Measurements from ENCODE around the gene TMX2.

Gene TMX2

DNA sequence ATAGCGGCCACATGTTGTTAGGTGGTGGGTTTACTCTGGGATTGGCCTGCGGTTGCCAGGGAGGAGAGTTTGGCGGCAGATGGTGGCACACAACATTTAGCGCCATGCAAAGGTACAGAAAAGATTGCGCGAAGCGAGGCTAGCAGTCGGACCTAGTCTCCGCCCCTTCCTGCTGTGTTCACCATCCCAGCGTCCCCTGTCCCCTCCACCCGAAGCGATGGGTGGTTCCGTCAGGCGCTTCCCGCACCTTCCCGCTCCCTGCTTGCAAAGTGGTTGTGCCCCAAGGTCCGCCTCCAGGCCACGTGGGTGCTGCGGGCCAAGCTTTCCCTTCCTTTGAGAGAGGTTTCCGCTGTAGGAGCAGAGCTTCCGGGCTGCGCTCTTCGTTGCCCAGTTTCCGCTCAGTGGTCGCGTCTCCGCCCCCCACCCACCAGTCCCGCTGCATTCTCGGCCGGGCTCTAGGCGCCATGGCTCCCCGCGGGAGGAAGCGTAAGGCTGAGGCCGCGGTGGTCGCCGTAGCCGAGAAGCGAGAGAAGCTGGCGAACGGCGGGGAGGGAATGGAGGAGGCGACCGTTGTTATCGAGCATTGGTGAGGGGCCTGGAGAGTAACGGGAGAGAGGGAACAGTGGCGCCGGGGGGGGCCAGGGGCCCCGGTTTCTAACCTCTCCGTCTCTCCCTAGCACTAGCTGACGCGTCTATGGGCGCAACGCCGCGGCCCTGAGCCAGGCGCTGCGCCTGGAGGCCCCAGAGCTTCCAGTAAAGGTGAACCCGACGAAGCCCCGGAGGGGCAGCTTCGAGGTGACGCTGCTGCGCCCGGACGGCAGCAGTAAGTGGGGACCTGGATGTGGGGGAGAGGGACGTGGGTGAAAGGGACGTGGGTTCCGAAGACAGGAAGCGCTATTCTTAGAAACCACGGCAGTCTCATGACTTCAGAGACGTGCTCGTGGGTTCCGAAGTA lies 29.0 kb downstream of the TMX2 start, which contains the start of gene SELENOH:
Gene SELENOH (plus strand): TSS at position 360 of the 955 bp plus-strand sequence. CDS start 105 bp downstream, at position 465.
- TF ChIP-seq, protein P1, sequence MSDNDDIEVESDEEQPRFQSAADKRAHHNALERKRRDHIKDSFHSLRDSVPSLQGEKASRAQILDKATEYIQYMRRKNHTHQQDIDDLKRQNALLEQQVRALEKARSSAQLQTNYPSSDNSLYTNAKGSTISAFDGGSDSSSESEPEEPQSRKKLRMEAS (IDR thresholded peaks at IDR 0.05), result peak; percentile 98
- TF ChIP-seq RAD21 (IDR thresholded peaks at IDR 0.05; ENCODE audit: low read depth) (no peak), TEAD4 (IDR thresholded peaks at IDR 0.05) (peak; percentile 54), EGR1 (IDR thresholded peaks at IDR 0.05) (peak; percentile 51), CREB1 (IDR thresholded peaks at IDR 0.05; ENCODE audit: low read depth) (no peak), NFIC (IDR thresholded peaks at IDR 0.05) (peak; percentile 21; the same call in 1 of the 2 replicates), TAF1 (IDR thresholded peaks at IDR 0.05; ENCODE audit: low read depth) (peak; percentile 79), FOXM1 (IDR thresholded peaks at IDR 0.05; ENCODE audit: borderline replicate concordance, low read depth) (no peak), YY1 (IDR thresholded peaks at IDR 0.05; ENCODE audit: low read depth) (peak; percentile 72; the same call in 1 of the 2 replicates), CEBPB (IDR thresholded peaks at IDR 0.05) (0 out of 2 replicates have a peak, but pooled peaks have one; percentile 34), EP300 (IDR thresholded peaks at IDR 0.05; ENCODE audit: borderline replicate concordance) (peak; percentile 43; the same call in 1 of the 2 replicates), ZBTB7A (IDR thresholded peaks at IDR 0.05; ENCODE audit: low read depth) (peak; percentile 65; the same call in 1 of the 2 replicates), TCF12 (IDR thresholded peaks at IDR 0.05; ENCODE audit: low read depth) (peak; percentile 82)
- TF ChIP-seq, protein P2, sequence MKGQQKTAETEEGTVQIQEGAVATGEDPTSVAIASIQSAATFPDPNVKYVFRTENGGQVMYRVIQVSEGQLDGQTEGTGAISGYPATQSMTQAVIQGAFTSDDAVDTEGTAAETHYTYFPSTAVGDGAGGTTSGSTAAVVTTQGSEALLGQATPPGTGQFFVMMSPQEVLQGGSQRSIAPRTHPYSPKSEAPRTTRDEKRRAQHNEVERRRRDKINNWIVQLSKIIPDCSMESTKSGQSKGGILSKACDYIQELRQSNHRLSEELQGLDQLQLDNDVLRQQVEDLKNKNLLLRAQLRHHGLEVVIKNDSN (IDR thresholded peaks at IDR 0.05), result peak; percentile 96
- TF ChIP-seq, protein P3, sequence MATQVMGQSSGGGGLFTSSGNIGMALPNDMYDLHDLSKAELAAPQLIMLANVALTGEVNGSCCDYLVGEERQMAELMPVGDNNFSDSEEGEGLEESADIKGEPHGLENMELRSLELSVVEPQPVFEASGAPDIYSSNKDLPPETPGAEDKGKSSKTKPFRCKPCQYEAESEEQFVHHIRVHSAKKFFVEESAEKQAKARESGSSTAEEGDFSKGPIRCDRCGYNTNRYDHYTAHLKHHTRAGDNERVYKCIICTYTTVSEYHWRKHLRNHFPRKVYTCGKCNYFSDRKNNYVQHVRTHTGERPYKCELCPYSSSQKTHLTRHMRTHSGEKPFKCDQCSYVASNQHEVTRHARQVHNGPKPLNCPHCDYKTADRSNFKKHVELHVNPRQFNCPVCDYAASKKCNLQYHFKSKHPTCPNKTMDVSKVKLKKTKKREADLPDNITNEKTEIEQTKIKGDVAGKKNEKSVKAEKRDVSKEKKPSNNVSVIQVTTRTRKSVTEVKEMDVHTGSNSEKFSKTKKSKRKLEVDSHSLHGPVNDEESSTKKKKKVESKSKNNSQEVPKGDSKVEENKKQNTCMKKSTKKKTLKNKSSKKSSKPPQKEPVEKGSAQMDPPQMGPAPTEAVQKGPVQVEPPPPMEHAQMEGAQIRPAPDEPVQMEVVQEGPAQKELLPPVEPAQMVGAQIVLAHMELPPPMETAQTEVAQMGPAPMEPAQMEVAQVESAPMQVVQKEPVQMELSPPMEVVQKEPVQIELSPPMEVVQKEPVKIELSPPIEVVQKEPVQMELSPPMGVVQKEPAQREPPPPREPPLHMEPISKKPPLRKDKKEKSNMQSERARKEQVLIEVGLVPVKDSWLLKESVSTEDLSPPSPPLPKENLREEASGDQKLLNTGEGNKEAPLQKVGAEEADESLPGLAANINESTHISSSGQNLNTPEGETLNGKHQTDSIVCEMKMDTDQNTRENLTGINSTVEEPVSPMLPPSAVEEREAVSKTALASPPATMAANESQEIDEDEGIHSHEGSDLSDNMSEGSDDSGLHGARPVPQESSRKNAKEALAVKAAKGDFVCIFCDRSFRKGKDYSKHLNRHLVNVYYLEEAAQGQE (IDR thresholded peaks at IDR 0.05; ENCODE audit: low read depth), result no peak

DNA sequence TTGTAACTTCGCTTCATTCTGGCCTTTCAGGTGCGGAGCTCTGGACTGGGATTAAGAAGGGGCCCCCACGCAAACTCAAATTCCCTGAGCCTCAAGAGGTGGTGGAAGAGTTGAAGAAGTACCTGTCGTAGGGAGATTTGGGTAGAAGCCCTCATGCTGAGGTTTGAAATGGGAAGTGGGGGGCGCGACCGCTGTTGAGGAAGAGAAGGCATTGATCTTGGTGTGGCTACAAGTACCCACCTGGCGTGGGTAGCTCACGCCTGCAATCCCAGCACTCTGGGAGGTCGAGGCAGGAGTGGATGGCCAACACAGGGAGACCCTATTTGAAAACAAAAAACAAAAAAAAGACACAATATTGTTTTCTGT lies 29.7 kb downstream of the TMX2 start:
- TF ChIP-seq TCF12 (IDR thresholded peaks at IDR 0.05; ENCODE audit: low read depth), result no peak
- no peak for TF ChIP-seq RAD21 (IDR thresholded peaks at IDR 0.05; ENCODE audit: low read depth)
- TF ChIP-seq TEAD4 (IDR thresholded peaks at IDR 0.05), result no peak
- TF ChIP-seq, protein P3 (IDR thresholded peaks at IDR 0.05; ENCODE audit: low read depth), result no peak
- TF ChIP-seq TAF1 (IDR thresholded peaks at IDR 0.05; ENCODE audit: low read depth), result no peak
- TF ChIP-seq, protein P1 (IDR thresholded peaks at IDR 0.05), result no peak

DNA sequence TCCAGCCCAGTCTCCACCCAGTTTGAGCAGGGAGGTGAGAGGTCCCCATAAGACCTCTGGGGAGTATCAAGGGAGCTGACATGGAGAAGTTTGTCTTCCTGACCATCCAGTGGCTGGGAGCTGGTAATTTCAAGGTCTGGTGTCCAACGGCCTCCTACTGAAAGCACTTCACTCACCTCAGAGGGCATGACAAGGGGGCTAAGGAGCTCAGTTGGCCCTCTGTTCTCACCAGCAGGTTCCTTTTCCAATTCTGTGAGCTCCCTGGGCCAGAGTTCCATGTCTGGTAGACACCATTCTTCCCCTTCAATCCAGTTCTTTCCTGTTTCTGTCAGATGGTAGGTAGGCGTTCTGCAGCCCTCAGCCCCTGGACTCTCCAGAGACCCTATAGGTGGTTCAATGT lies 32.0 kb downstream of the TMX2 start:
- TF ChIP-seq, protein P2 (IDR thresholded peaks at IDR 0.05), result no peak
- TF ChIP-seq NFIC (IDR thresholded peaks at IDR 0.05) (no peak), RAD21 (IDR thresholded peaks at IDR 0.05; ENCODE audit: low read depth) (no peak), TCF12 (IDR thresholded peaks at IDR 0.05; ENCODE audit: low read depth) (no peak), EP300 (IDR thresholded peaks at IDR 0.05; ENCODE audit: borderline replicate concordance) (no peak), TEAD4 (IDR thresholded peaks at IDR 0.05) (no peak), YY1 (IDR thresholded peaks at IDR 0.05; ENCODE audit: low read depth) (no peak), CREB1 (IDR thresholded peaks at IDR 0.05; ENCODE audit: low read depth) (no peak), EGR1 (IDR thresholded peaks at IDR 0.05) (no peak), ZBTB7A (IDR thresholded peaks at IDR 0.05; ENCODE audit: low read depth) (no peak), TAF1 (IDR thresholded peaks at IDR 0.05; ENCODE audit: low read depth) (no peak)
- TF ChIP-seq, protein P3 (IDR thresholded peaks at IDR 0.05; ENCODE audit: low read depth), result no peak
- TF ChIP-seq, protein P1 (IDR thresholded peaks at IDR 0.05), result no peak

Measured in Ishikawa (cell line).